ENCODE measurements around the gene ZNF184. TPM values are rescaled to one million over a fixed set of nuclear protein-coding genes. Genes with fewer than 3 reads are reported as not detected.
"Not testable (repeated sequence)": the region's sequence is repeated elsewhere in the genome, so short reads cannot be mapped to it uniquely, and the experiment has no call there.

The ZNF184 gene
- polyA plus RNA-seq, 1 donor from 2014 or later: 9.0 TPM

DNA sequence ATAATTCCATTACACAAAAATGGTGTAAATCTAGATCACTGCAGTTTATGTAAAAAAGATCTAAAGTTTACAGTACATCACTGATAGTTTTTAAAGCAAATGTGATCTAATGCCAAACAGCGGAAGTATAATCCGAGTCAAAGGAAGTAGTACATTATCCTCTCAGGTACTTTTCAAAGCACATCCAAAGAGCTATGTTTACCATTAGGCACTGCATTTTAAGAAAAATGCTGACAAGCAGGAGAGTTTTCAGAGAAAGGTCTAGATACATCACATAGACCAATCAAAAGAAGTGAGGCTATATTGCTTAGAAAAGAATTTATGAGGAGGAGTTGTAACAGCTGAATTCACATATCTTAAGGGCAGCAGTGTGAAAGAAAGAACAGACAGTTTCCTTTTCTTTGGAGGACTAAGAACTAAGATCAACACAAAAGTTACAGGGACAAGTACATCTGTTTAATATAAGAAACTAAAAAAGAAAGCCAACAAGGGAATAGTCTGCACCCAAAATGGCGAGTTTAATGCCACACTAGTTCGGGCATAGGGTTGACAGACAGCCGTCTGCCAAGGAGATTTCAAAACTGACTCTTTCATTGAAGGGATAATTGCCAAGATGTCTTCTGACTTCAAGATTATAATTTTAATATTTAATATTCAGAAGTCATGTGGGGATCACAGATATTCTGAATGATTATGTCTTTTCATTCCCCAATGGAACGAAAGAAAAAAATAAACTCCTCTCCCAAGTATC lies 1.4 kb downstream of the ZNF184 start:
- Mint-ChIP-seq H3K36me3 (peaks cover 14% of the 10 kb centered on the region), H3K27me3 (no peaks in the 10 kb centered on the region), H3K9me3 (peaks cover 0 to 3% (median 0%) of the 10 kb centered on the region in 3 donors), H3K4me3 (peak overlapping the region; percentile 98 to 100 (median 100)), H3K27ac (peak overlapping the region; percentile 98 to 100 (median 99)), H3K4me1 (peaks cover 18 to 41% (median 33%) of the 10 kb centered on the region in 3 donors)

- Mint-ChIP-seq H3K36me3 (peaks cover 19% of the 10 kb centered on the region), H3K27ac (peak overlapping the region in 1 of 3 donors; percentile 58), H3K27me3 (no peaks in the 10 kb centered on the region), H3K4me3 (peak overlapping the region in 2 of 4 donors; percentile 66 to 100), H3K4me1 (peaks cover 21 to 48% (median 37%) of the 10 kb centered on the region in 3 donors), H3K9me3 (peaks cover 0 to 3% (median 0%) of the 10 kb centered on the region in 3 donors)
Measured at GRCh38 chr6:27470023-27470422, 2.9 kb downstream of the ZNF184 start.

GRCh38 chr6:27468334-27468733 lies 4.6 kb downstream of the ZNF184 start:
- H3K4me3 Mint-ChIP-seq: no peak overlapping the region
- H3K27ac Mint-ChIP-seq: no peak overlapping the region
- peaks cover 23 to 48% (median 37%) of the 10 kb centered on the region in 3 donors for H3K4me1 Mint-ChIP-seq
- peaks cover 26% of the 10 kb centered on the region for H3K36me3 Mint-ChIP-seq
- H3K27me3 Mint-ChIP-seq: no peaks in the 10 kb centered on the region
- peaks cover 0 to 3% (median 3%) of the 10 kb centered on the region in 3 donors for H3K9me3 Mint-ChIP-seq

DNA sequence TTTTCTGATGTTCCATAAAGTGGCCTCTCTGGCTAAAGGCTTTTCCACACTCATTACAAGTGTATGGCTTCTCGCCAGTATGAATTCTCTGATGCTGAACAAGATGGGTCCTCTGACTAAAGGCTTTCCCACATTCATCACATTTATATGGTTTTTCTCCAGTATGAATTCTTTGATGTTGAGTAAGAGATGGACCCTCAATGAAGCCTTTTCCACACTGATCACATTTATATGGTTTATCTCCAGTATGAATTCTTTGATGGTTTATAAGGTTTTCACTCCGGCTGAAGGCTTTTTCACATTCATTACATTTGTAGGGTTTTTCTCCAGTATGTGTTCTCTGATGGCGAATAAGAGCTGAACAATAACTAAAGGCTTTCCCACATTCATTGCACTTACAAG lies 20.4 kb downstream of the ZNF184 start:
- Mint-ChIP-seq H3K9me3 (peaks cover 25 to 77% (median 58%) of the 10 kb centered on the region in 3 donors), H3K36me3 (peaks cover 56% of the 10 kb centered on the region)

DNA sequence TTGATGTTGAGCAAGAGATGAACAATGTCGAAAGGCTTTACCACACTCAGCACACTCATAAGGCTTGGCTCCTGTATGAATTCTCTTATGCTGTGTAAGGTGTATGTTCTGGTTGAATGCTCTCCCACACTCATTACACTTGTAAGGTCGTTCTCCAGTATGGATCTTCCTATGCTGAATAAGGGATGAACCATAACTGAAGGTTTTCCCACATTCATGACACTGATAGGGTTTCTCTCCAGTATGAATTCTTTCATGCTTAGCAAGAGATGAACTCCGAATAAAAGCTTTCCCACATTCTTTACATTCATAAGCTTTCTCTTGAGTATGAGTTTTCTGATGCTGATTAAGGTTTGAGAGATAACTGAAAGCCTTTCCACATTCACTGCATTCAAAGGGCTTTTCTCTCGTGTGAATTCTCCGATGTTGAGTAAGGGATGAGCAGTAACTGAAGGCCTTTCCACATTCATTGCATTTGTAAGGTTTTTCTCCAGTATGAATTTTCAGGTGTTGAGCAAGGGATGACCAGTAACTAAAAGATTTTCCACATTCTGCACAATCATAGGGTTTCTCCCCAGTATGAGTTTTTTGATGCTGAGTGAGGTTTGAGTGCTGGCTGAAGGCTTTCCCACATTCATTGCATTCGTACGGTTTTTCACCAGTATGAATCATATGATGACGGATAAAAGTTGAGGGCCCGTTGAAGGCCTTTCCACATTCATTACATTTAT lies 21.1 kb downstream of the ZNF184 start:
- Mint-ChIP-seq H3K9me3 (peaks cover 24 to 79% (median 57%) of the 10 kb centered on the region in 3 donors), H3K27me3 (no peaks in the 10 kb centered on the region), H3K4me3 (peak overlapping the region in 1 of 4 donors; percentile 66), H3K4me1 (no peaks in the 10 kb centered on the region), H3K27ac (no peak overlapping the region), H3K36me3 (peaks cover 50% of the 10 kb centered on the region)

More for the DNA sequence above, 20.4 kb downstream of the ZNF184 start:
- no peaks in the 10 kb centered on the region for H3K4me1 Mint-ChIP-seq
- no peaks in the 10 kb centered on the region for H3K27me3 Mint-ChIP-seq
- no peak overlapping the region for H3K27ac Mint-ChIP-seq
- H3K4me3 Mint-ChIP-seq: no peak overlapping the region

- H3K27me3 Mint-ChIP-seq: no peaks in the 10 kb centered on the region
- peak overlapping the region in 1 of 4 donors; percentile 23 for H3K4me3 Mint-ChIP-seq
- peaks cover 10 to 60% (median 41%) of the 10 kb centered on the region in 3 donors for H3K9me3 Mint-ChIP-seq
- peaks cover 24% of the 10 kb centered on the region for H3K36me3 Mint-ChIP-seq
- H3K27ac Mint-ChIP-seq: no peak overlapping the region
- H3K4me1 Mint-ChIP-seq: no peaks in the 10 kb centered on the region
Measured at GRCh38 chr6:27448456-27448855, 24.4 kb downstream of the ZNF184 start.

DNA sequence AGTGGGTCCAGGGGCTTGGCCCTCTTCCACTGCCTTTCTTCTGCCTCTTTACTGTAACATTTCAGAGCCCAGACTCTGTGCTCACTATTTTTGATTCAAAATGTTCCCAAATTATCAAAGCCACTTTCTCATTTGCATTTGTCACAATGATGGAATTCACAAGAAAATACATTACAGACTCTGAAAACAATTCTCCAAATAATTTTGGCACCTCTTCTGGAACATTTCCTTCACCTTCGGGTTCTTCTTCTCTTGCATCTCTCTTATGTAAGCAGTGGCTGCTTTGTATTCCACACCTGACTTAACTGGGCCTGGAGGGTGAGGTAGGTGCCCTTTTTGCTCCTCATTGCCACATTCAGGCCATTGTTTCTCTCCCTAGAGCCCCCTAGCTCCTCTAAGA lies 30.0 kb downstream of the ZNF184 start:
- H3K4me1 Mint-ChIP-seq: no peaks in the 10 kb centered on the region
- H3K4me3 Mint-ChIP-seq: no peak overlapping the region
- no peak overlapping the region for H3K27ac Mint-ChIP-seq
- no peaks in the 10 kb centered on the region for H3K27me3 Mint-ChIP-seq
- H3K9me3 Mint-ChIP-seq: peaks cover 8 to 22% (median 15%) of the 10 kb centered on the region in 3 donors
- peaks cover 5% of the 10 kb centered on the region for H3K36me3 Mint-ChIP-seq

- H3K27me3 Mint-ChIP-seq: no peaks in the 10 kb centered on the region
- H3K4me1 Mint-ChIP-seq: no peaks in the 10 kb centered on the region
- H3K36me3 Mint-ChIP-seq: peaks cover 3% of the 10 kb centered on the region
- H3K9me3 Mint-ChIP-seq: peaks cover 8 to 13% (median 8%) of the 10 kb centered on the region in 3 donors
- no peak overlapping the region for H3K4me3 Mint-ChIP-seq
- no peak overlapping the region for H3K27ac Mint-ChIP-seq
Measured at GRCh38 chr6:27441001-27441400, 31.9 kb downstream of the ZNF184 start.

DNA sequence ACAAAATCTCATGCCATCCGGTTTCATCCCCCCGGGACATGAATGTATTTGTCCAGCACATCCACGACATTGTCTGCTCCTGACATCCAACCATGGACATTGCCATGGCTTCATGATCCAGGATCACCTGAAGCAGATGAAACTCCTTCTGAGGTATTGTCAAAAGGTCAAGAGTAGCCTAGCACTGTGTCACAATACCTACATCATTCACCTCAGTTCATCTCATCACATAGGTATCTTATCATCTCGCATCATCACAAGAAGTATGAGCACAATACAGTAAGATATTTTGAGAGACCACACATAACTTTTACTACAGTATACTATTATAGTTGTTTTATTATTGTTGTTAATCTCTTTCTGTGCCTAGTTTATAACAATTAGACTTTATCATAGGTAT lies 33.5 kb downstream of the ZNF184 start:
- no peaks in the 10 kb centered on the region for H3K4me1 Mint-ChIP-seq
- H3K36me3 Mint-ChIP-seq: peaks cover 6% of the 10 kb centered on the region
- H3K9me3 Mint-ChIP-seq: peaks cover 6 to 13% (median 10%) of the 10 kb centered on the region in 3 donors
- H3K27ac Mint-ChIP-seq: no peak overlapping the region
- H3K4me3 Mint-ChIP-seq: no peak overlapping the region
- H3K27me3 Mint-ChIP-seq: no peaks in the 10 kb centered on the region

DNA sequence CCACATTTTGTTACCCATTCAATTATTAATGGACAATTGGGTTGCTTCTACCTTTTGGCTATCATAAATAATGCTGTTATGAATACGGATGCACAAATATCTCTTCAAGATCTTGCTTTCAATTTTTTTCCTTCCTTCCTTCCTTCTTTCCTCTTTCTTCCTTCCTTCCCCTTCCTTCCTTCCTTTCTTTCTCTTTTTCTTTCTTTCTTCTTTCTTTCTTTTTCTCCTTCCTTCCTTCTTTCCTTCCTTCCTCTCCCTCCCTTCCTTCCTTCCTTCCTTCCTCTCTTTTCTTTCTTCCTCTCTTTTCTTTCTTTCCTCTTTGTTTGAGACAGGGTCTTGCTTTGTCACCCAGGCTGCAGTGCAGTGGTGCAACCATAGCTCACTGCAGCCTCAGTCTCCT lies 39.2 kb downstream of the ZNF184 start:
- H3K9me3 Mint-ChIP-seq: peaks cover 4 to 13% (median 9%) of the 10 kb centered on the region in 3 donors
- H3K27ac Mint-ChIP-seq: no peak overlapping the region
- H3K36me3 Mint-ChIP-seq: peaks cover 4% of the 10 kb centered on the region
- H3K4me1 Mint-ChIP-seq: no peaks in the 10 kb centered on the region
- no peak overlapping the region for H3K4me3 Mint-ChIP-seq
- peaks cover 6% of the 10 kb centered on the region for H3K27me3 Mint-ChIP-seq

GRCh38 chr6:27428966-27429365 lies 43.9 kb downstream of the ZNF184 start:
- no peak overlapping the region for H3K4me3 Mint-ChIP-seq
- H3K4me1 Mint-ChIP-seq: no peaks in the 10 kb centered on the region
- H3K9me3 Mint-ChIP-seq: peaks cover 0 to 6% (median 2%) of the 10 kb centered on the region in 3 donors
- no peak overlapping the region for H3K27ac Mint-ChIP-seq
- peaks cover 1% of the 10 kb centered on the region for H3K36me3 Mint-ChIP-seq
- H3K27me3 Mint-ChIP-seq: peaks cover 6% of the 10 kb centered on the region

GRCh38 chr6:27428502-27428901 lies 44.4 kb downstream of the ZNF184 start:
- H3K9me3 Mint-ChIP-seq: peaks cover 0 to 2% (median 2%) of the 10 kb centered on the region in 3 donors
- H3K36me3 Mint-ChIP-seq: peaks cover 2% of the 10 kb centered on the region
- H3K4me1 Mint-ChIP-seq: no peaks in the 10 kb centered on the region
- H3K27ac Mint-ChIP-seq: no peak overlapping the region
- peaks cover 6% of the 10 kb centered on the region for H3K27me3 Mint-ChIP-seq
- no peak overlapping the region for H3K4me3 Mint-ChIP-seq

- Mint-ChIP-seq H3K27ac (no peak overlapping the region), H3K27me3 (peaks cover 1% of the 10 kb centered on the region), H3K4me3 (no peak overlapping the region), H3K9me3 (peaks cover 0 to 3% (median 2%) of the 10 kb centered on the region in 3 donors), H3K36me3 (peaks cover 2% of the 10 kb centered on the region), H3K4me1 (no peaks in the 10 kb centered on the region)
Measured at GRCh38 chr6:27426045-27426620, 46.8 kb downstream of the ZNF184 start.

- not testable (repeated sequence) for H3K4me1 Mint-ChIP-seq, H3K27ac Mint-ChIP-seq, H3K4me3 Mint-ChIP-seq, H3K9me3 Mint-ChIP-seq, H3K27me3 Mint-ChIP-seq, H3K36me3 Mint-ChIP-seq
Measured at GRCh38 chr6:27424851-27425250, 48.1 kb downstream of the ZNF184 start.

DNA sequence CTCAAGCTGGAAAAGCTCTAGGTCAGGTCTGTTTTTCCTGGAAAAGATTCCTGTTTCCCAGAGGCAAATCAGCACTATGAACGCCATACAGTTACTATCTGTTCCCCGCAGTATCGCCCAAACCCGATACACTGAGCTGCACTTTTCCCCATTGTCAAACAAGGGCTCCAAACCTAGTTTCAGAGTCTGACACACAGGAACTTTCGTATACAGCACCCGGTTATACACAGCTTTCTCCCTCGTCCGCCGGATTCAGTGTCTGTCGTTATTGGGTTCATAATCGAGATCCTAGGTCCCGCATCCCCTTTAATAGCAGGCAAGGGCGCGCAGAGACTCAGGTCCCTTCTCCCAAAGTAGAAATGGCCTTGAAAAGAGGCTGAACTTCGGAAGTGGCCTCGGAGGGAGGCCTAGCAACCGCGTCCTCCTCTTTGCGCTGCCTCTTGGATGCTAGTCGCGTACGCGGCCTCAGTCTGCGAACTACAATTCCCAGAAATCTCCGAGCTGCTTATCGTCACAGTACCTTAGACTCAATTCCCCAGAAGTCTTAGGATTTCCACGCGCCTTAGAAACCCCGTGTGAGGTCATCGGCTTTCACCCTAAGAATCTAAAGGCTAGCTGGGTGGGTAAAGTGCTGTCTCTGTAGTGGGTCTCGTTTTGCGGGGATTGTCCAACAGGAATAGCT lies 50.1 kb downstream of the ZNF184 start:
- Mint-ChIP-seq H3K4me3 (no peak overlapping the region), H3K27ac (no peak overlapping the region), H3K9me3 (peaks cover 0 to 3% (median 0%) of the 10 kb centered on the region in 3 donors), H3K36me3 (peaks cover 2% of the 10 kb centered on the region), H3K4me1 (no peaks in the 10 kb centered on the region), H3K27me3 (no peaks in the 10 kb centered on the region)
